Activated naive CD8-positive, alpha-beta T cell treated with anti-CD3 and anti-CD28 coated beads for 36 hours (primary cell): ENCODE results near the gene RALA. TPM values are rescaled to one million over a fixed set of nuclear protein-coding genes. Genes with fewer than 3 reads are reported as not detected.
A peak's percentile ranks its signal among the peaks of the same experiment; 100 is the strongest.
"Not testable (repeated sequence)": the region's sequence is repeated elsewhere in the genome, so short reads cannot be mapped to it uniquely, and the experiment has no call there.

Experiments used
- DNase-seq: peaks from one replicate; pipeline ENCODE4 v3.0.0; 2021
- H3K27ac Mint-ChIP-seq: one replicate; pipeline ENCODE4 v1.8.0; 2022; ENCODE audit warnings: mild to moderate bottlenecking, moderate library complexity, mixed read lengths
- H3K27me3 Mint-ChIP-seq: one replicate; pipeline ENCODE4 v1.8.0; 2022; ENCODE audit warnings: mild to moderate bottlenecking, mixed read lengths
- H3K36me3 Mint-ChIP-seq: one replicate; pipeline ENCODE4 v1.8.0; 2021; ENCODE audit warnings: mild to moderate bottlenecking, mixed read lengths
- H3K4me1 Mint-ChIP-seq: one replicate; pipeline ENCODE4 v1.8.0; 2021; ENCODE audit warnings: mixed read lengths
- H3K4me3 Mint-ChIP-seq: one replicate; pipeline ENCODE4 v1.8.0; 2022; ENCODE audit warnings: mild to moderate bottlenecking, moderate library complexity, mixed read lengths
- H3K9me3 Mint-ChIP-seq: one replicate; pipeline ENCODE4 v1.8.0; 2022; ENCODE audit warnings: mixed read lengths
- total RNA-seq, 2 experiments: library from RNA; stranded (reverse); gene quantifications; one replicate each; pipeline ENCODE4 v1.2.3, GENCODE V29; 2021

RALA gene
- total RNA-seq, 2 experiments from 2014 or later: 38.0 to 40.6 TPM

- Mint-ChIP-seq H3K27ac (no peak overlapping the region), H3K9me3 (no peaks in the 10 kb centered on the region), H3K4me1 (peaks cover 23% of the 10 kb centered on the region), H3K36me3 (peaks cover 19% of the 10 kb centered on the region), H3K4me3 (no peak overlapping the region), H3K27me3 (no peaks in the 10 kb centered on the region)
- DNase-seq: peak; percentile 39
Measured at GRCh38 chr7:39741942-39742623, 118.7 kb downstream of the RALA start.

- H3K9me3 Mint-ChIP-seq: no peaks in the 10 kb centered on the region
- peaks cover 19% of the 10 kb centered on the region for H3K4me1 Mint-ChIP-seq
- no peaks in the 10 kb centered on the region for H3K27me3 Mint-ChIP-seq
- H3K4me3 Mint-ChIP-seq: no peak overlapping the region
- DNase-seq: no peak
- no peak overlapping the region for H3K27ac Mint-ChIP-seq
- H3K36me3 Mint-ChIP-seq: peaks cover 17% of the 10 kb centered on the region
Measured at GRCh38 chr7:39744620-39745019, 121.2 kb downstream of the RALA start.

GRCh38 chr7:39745320-39745719 lies 121.9 kb downstream of the RALA start:
- DNase-seq: no peak
- Mint-ChIP-seq H3K4me3 (no peak overlapping the region), H3K27me3 (no peaks in the 10 kb centered on the region), H3K4me1 (peaks cover 19% of the 10 kb centered on the region), H3K27ac (no peak overlapping the region), H3K36me3 (peaks cover 17% of the 10 kb centered on the region), H3K9me3 (no peaks in the 10 kb centered on the region)

- H3K4me1 Mint-ChIP-seq: peaks cover 14% of the 10 kb centered on the region
- H3K27me3 Mint-ChIP-seq: no peaks in the 10 kb centered on the region
- peak; percentile 48 for DNase-seq
- H3K4me3 Mint-ChIP-seq: no peak overlapping the region
- peak overlapping the region; percentile 27 for H3K27ac Mint-ChIP-seq
- peaks cover 15% of the 10 kb centered on the region for H3K36me3 Mint-ChIP-seq
- H3K9me3 Mint-ChIP-seq: no peaks in the 10 kb centered on the region
Measured at GRCh38 chr7:39746103-39746819, 122.9 kb downstream of the RALA start.

DNA sequence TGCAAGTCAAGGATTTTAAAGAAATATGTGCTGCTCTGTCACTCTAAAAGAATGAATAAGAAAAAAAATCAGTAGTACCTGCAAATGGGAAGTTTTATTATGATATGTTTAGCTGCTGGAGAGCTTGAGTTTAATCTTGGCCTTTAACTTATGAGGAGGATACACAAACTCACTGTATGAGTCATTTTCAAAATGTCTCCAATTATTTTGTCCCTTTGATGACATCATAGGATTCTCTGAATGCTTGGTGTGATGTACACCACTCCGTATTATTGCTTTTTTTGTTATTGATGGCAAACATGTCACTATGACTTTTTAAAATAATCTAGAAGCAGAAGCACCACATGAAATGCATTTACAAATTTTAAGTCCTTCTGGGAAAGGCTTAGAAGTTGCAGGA lies 125.8 kb downstream of the RALA start:
- no peak overlapping the region for H3K27ac Mint-ChIP-seq
- peaks cover 14% of the 10 kb centered on the region for H3K4me1 Mint-ChIP-seq
- H3K36me3 Mint-ChIP-seq: peaks cover 19% of the 10 kb centered on the region
- H3K4me3 Mint-ChIP-seq: no peak overlapping the region
- no peak for DNase-seq
- no peaks in the 10 kb centered on the region for H3K27me3 Mint-ChIP-seq
- no peaks in the 10 kb centered on the region for H3K9me3 Mint-ChIP-seq

DNA sequence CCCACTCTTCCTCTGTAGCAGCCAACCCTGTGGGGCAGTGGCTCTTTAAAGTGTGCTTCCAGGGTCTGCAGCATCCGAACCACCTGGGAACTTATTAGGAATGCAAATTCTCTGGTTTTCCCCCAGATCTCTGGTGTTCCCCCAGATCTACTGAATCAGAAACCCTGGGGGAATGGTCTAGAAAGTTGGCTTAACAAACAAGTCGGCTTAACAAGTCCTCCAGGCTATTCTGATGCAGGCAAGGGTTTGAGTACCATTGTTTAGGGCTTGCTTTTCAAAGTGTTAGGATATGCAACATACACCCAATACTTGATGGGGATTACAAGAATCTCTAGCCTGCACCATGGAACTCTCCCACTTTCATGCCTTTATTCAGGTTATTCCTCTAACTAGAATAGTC lies 126.3 kb downstream of the RALA start:
- H3K4me3 Mint-ChIP-seq: no peak overlapping the region
- no peaks in the 10 kb centered on the region for H3K9me3 Mint-ChIP-seq
- peaks cover 20% of the 10 kb centered on the region for H3K4me1 Mint-ChIP-seq
- H3K27ac Mint-ChIP-seq: no peak overlapping the region
- no peak for DNase-seq
- H3K27me3 Mint-ChIP-seq: no peaks in the 10 kb centered on the region
- peaks cover 21% of the 10 kb centered on the region for H3K36me3 Mint-ChIP-seq

DNA sequence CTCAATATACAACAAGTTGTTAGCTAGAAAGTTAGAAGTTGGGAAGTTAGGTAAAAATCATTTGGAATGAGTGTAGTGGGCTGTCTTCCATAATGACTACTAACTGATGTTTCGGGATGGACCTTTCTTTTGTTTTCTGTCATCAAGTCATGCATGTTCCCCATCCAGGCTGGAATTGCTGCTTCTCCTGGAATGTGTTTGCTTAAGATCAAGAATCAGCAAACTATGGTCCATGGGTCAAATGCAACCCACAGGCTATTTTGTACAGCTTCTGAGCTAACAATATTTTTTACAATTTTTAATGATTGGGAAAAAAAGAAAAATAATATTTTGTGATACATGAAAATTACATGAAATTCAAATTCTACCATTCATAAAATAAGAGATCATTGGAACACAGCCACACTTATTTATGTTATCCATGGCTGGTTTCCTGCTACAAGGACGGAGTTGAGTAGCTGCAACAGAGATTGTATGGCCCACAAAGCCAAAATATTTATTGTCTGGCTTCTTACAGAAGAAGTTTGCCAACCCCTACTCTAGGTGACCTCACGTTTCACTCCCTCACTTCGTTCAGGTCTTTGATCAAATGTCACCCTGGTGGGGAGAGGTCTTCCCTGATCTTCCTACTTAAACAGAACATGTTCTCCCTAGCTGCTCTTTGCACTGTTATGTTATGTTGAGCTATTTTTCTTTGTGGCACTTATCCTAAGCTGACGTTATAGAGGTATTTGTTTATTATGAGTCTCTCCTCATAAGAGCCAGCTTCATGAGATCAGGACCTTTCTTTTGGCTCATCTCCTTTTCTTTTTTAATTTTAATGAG lies 127.1 kb downstream of the RALA start:
- Mint-ChIP-seq H3K27me3 (no peaks in the 10 kb centered on the region), H3K36me3 (peaks cover 21% of the 10 kb centered on the region), H3K9me3 (no peaks in the 10 kb centered on the region), H3K4me1 (peaks cover 26% of the 10 kb centered on the region), H3K4me3 (no peak overlapping the region), H3K27ac (no peak overlapping the region)
- no peak for DNase-seq

- DNase-seq, H3K27me3 Mint-ChIP-seq, H3K4me3 Mint-ChIP-seq, H3K9me3 Mint-ChIP-seq, H3K27ac Mint-ChIP-seq: not testable (repeated sequence)
- Mint-ChIP-seq H3K36me3 (peaks cover 25% of the 10 kb centered on the region), H3K4me1 (peaks cover 21% of the 10 kb centered on the region)
Measured at GRCh38 chr7:39753237-39753636, 129.9 kb downstream of the RALA start.

GRCh38 chr7:39753823-39754325 lies 130.5 kb downstream of the RALA start:
- Mint-ChIP-seq H3K9me3 (no peaks in the 10 kb centered on the region), H3K27ac (no peak overlapping the region), H3K36me3 (peaks cover 24% of the 10 kb centered on the region), H3K27me3 (no peaks in the 10 kb centered on the region), H3K4me3 (no peak overlapping the region), H3K4me1 (peaks cover 20% of the 10 kb centered on the region)
- no peak for DNase-seq

- DNase-seq: no peak
- no peaks in the 10 kb centered on the region for H3K27me3 Mint-ChIP-seq
- H3K9me3 Mint-ChIP-seq: no peaks in the 10 kb centered on the region
- H3K4me1 Mint-ChIP-seq: peaks cover 15% of the 10 kb centered on the region
- H3K27ac Mint-ChIP-seq: peak overlapping the region; percentile 84
- peaks cover 19% of the 10 kb centered on the region for H3K36me3 Mint-ChIP-seq
- no peak overlapping the region for H3K4me3 Mint-ChIP-seq
Measured at GRCh38 chr7:39754326-39755120, 131.2 kb downstream of the RALA start.

DNA sequence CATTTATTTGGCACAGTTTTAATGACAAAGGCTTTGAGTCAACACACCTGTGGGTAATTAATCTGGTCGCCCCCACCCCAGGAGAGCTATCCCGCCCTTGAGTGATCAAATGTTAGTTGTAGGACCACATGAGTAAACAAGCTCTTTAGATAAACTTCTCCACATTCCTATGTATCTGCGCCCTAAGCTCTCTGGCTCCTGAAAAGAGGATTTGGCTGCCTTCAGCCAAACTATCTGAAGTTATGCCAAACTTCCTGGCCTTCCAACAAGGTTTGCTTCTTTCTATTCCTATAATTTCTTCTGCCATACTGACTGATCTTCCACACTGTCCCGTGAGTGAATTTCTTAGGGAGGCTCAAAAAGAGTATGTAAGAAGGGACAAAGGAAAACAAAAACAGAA lies 134.2 kb downstream of the RALA start:
- Mint-ChIP-seq H3K4me3 (no peak overlapping the region), H3K27ac (no peak overlapping the region), H3K4me1 (peaks cover 16% of the 10 kb centered on the region), H3K27me3 (no peaks in the 10 kb centered on the region), H3K36me3 (peaks cover 20% of the 10 kb centered on the region), H3K9me3 (no peaks in the 10 kb centered on the region)
- DNase-seq: no peak

Other genes with a start within 250 kb of the RALA start
- gene YAE1, start 57.2 kb upstream of the RALA start, total RNA-seq: 10 to 100 TPM; 11.2 to 12.5 TPM